Subcutaneous adipose tissue (tissue), 4 donors: ENCODE results near the gene CFAP74. TPM values are rescaled to one million over a fixed set of nuclear protein-coding genes. Genes with fewer than 3 reads are reported as not detected.

Experiments used
- CTCF ChIP-seq: fragments of 450-650 bp; IDR thresholded peaks from one replicate; pipeline ENCODE4 v1.5.1; 2016; ENCODE audit warnings: low read depth, mild to moderate bottlenecking, control low read depth, antibody characterized with exemption, moderate library complexity
- total RNA-seq, 4 donors: library from RNA; depleted of rRNA; stranded (reverse); fragments of >200 nt; gene quantifications; one replicate each; pipeline ENCODE4 v1.1.0, GENCODE V29; 2016

Gene CFAP74
- total RNA-seq, 4 donors from 2014 or later, result 0.16 TPM; not detected in 3

GRCh38 chr1:1947493-1947892 lies 56.1 kb downstream of the CFAP74 start:
- TF ChIP-seq CTCF, result no peak

GRCh38 chr1:1946540-1946939 lies 57.0 kb downstream of the CFAP74 start:
- no peak for TF ChIP-seq CTCF

- no peak for TF ChIP-seq CTCF
Measured at GRCh38 chr1:1945782-1946393, 57.7 kb downstream of the CFAP74 start.

GRCh38 chr1:1943834-1944570 lies 59.6 kb downstream of the CFAP74 start:
- no peak for TF ChIP-seq CTCF

- no peak for TF ChIP-seq CTCF
Measured at GRCh38 chr1:1942753-1943656, 60.6 kb downstream of the CFAP74 start.

- TF ChIP-seq CTCF, result no peak
Measured at GRCh38 chr1:1941868-1942752, 61.5 kb downstream of the CFAP74 start.
